TTC549 (cell line): ENCODE data around the gene B4GALNT1.
"Not testable (repeated sequence)": the region's sequence is repeated elsewhere in the genome, so short reads cannot be mapped to it uniquely, and the experiment has no call there.

Experiments
- FAIRE-seq: peaks from 2 replicates; lab custom pipeline; 2012; peaks lifted over from hg19 to GRCh38; lab: Jason Lieb, UNC

Gene B4GALNT1

DNA sequence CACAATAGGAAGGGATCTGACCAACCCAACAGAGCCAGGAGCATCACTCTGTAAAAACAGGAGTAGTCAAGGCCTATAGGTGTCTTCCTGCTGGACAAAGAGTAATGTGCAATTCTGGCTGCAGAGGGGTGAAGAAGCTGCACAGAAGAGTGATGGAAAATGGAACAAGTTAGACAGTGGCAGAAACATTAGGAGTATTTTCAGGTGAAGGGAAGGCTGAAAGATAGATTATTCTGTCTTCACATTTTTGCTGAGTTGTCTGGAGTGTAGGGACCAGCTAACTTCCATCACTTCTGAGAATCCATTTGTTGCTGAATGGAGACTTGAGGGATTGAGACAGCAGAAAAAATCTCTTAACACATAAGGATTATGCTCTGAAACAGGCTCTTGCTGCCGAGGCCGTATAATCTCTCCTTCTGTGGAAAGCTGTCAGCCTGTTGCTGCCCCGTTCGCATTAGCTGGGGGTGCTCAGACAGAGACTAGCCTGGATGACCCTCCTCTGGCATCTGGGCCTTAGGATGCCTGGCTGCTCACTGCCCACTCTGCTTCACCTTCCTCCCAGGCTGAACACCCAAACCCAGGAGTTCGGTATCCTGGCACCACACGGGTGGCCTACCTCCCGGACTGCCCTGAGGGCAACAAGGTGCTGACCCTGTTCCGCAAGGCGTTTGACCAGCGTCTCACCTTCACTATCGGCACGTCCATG lies 24.9 kb downstream of the B4GALNT1 start:
- FAIRE-seq = no peak

DNA sequence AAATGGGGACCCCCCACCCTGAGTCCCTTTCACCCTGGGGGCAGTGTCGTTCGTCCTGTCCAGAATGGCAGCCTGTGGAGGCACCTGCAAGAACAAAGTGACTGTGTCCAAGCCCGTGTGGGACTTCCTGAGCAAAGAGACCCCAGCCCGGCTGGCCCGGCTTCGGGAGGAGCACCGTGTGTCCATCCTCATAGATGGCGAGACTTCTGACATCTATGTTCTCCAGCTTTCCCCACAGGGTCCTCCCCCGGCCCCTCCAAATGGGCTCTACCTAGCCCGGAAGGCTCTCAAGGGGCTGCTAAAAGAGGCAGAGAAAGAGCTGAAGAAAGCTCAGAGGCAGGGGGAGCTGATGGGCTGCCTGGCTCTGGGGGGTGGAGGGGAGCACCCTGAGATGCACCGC lies 26.2 kb downstream of the B4GALNT1 start:
- FAIRE-seq = no peak

DNA sequence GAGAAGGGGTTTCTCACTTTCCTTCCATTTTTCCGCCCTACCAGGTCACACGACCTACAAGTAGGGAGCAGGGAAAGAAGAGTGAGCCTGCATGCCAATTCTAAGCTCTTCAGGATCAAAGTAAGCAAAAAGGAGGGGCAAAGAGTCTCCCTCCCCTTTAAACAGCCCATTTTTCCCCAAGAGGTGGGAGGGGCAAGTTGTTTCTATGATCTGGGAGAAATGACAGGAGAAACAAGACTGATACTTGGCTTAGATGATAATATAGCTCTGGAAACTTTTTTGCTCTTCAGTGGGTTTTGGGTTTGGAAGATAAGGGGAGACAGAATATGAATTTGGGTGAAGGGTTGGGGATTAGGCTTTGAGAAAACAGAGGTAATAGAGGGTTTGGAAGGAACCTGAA lies 26.6 kb downstream of the B4GALNT1 start:
- FAIRE-seq = no peak

DNA sequence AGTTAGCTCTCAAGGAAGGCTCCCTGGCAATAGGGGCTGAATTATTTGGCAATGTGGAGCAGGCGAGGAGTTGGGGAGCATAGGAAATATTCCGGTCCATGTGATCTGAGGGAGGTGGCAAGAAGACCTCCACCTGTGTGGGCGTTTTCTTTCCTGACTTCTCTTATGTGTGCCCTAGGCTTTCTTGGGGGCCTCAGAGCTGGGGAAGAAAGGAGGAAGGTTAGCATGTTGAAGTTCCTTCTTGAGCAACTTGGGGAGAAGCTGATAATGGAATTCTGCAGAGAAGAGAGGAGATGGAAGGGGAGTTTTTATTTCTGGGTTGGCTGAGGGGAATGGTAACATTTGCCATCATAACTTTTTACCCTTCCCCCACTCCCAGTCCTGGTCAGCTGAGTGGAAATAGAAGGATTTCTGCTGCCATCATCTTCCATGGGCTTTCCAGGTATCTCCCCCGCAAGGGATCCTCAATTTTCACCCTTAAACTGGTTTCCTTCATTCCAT lies 27.1 kb downstream of the B4GALNT1 start:
- FAIRE-seq = no peak

DNA sequence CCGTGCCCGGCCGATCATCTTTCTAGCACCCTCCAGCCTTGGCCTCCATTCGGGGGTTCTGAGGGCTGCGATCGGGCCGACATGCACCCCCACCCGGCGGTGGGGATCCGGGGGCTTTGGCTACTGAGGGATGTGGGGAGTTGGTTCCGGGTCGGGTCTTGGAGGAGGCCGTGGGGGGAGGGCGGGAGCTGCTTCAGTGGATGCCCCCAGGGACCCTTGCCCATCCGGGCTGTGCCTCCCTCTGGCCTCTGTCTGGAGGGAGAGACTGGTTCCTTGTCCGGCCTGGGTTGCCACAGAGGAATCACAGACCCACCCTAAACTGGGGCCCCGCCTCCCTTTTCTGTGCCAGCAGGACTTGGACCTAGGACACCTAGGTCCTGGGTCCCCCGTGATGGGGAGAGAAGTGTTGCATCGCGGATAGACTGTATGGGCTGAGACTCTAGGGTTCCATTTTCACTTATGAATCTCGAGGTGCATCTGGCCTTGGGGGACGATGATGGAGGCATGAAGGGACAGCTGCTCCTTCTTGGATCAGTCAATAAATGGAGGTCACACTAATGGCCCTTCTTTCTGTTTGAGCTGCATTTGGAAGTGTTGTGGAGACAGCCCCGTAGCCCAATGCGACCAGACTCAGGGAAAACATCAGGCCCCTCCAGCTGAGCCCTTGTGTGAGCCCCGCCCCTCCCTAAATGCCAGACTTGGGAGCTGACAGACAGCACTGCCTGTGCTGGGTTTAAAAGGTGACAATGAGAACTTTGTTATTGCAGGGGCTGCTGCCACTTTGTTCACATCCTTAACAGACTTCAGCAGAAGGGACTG lies 27.8 kb downstream of the B4GALNT1 start:
- FAIRE-seq = no peak

DNA sequence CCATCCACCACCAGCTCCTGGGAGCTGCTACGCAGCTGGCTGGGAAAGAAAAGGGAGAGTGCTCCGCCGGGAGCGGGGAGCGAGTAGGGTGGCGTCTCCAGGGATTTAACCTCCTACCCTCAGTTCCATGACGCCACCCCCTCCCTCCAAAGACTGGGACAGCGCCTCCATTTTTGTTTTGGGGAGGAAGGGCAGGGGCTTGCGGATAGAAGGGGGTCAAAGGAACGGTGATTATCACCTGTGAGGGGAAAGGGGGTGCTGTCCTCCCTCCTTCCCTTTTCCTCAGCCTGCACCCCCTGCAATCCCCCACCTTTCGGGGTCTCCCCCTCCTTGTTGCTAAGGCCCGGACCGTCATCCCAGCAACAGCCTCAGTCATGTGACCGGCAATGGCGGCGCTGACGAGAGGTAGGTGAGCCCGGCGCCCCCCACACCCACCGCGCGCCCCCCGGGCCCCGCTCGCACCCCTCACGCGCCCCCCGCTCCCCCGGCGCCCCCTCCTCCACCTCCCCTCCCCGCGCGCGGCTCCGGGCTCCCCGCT lies 28.5 kb downstream of the B4GALNT1 start, which contains the start of gene DTX3:
Gene DTX3, plus strand, starts transcription at position 371 of the 538 bp plus-strand sequence. CDS start 1,694 bp downstream, outside the sequence.
- FAIRE-seq = no peak

DNA sequence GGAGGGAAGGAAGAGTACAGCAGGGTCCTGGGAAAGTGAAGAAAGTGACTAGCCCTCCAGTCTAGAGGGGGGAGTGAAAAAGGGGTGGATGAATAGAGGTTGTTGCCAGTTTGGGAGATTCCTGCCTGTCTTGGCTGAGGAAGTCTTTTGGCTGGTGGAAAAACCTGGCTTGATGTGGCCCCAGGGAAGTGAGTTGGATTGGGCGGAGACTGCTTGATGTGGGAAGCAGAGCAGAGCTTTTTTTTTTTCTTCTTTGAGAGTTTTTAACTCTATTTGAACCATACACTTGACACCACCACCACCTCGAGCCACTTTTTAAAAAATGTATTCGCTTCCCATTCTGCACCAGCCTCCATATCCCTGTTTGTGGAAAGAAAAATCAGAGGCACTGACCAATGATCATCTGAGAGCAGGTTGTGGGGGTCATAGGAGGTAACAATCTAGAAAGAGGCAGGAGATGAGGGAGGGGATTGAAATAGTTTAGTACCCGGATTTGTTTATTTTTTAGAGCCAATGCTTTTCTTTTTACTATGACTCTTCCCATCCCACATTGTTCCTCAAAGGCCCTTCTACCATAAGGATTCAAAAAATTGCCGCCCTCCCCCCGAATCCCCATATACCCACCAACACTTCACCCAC lies 29.1 kb downstream of the B4GALNT1 start:
- FAIRE-seq = no peak

DNA sequence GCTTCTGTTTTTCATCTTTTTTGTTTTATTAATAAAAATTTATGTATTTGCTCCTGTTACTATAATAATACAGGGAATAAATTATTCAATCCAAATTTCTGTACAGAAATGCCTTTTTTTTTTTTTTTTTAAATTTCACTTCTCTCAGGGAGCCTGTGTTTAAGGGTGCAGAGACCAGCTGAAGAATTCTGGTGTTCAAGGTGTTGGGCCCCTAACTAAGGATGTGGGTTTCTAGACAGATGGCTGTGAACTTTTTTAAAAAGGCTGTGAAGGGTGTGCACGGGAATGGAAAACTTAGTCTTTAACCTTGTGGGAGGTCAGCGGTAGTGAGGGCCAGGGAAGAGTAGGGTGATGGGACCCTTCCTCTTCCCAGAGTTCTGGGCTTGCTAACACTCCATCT lies 29.7 kb downstream of the B4GALNT1 start:
- FAIRE-seq = no peak

DNA sequence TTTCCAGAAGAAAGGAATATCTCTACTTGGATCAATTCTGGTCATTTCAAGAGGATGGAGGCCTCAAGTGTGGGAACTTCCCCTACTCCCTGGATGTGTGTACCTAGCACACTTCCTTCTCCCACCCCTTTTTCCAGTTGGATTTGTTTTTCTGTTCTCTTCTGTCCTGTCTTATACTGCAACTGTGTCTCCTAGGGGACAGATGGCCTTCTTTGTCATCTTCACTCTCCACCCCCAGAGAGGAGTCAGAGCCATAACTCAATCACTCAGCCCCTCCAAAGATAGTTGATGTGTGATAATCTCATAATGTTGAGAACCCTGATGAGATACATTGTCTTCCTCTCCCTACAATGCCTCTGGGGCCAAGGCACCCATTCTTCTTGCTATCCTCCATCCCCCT lies 30.5 kb downstream of the B4GALNT1 start:
- no peak for FAIRE-seq

DNA sequence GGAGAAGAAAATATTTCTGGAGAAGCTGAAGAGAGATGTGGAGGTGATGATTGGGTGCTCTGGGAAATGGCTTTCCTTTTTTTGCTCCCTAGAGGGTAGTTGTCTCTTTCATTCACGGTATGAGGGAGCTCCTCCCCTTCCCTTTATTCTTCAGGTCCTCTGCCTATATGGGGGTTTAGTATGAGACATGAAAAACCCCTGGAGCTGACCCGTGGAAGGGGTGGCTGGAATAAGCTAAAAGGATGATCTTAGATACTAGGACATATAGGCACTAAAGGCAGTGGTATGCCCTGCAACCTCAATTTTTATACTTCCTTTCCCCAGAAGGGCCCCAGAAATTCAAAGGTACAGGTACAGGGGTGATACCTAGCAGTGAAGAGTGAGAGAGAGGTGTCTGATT lies 32.6 kb downstream of the B4GALNT1 start:
- FAIRE-seq = no peak

DNA sequence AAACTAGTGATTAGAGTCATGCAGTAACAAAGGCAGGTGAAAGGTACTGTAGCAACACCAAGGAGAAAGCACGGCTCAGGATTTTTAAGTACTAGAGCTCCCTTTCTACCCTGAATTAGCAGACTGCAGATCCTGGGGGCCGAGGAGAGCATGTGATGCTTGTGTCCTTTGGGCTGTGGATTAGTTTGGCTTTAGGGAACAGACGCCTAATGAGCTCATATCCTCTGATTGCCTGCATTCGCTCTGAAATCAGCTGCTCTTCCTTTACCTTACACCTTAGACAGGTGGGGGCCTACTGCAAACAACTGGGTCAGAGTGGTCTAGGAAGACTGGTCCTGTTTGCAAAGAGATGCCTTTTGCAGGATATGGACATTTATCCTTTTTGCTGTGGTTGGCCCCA lies 39.8 kb downstream of the B4GALNT1 start:
- no peak for FAIRE-seq

DNA sequence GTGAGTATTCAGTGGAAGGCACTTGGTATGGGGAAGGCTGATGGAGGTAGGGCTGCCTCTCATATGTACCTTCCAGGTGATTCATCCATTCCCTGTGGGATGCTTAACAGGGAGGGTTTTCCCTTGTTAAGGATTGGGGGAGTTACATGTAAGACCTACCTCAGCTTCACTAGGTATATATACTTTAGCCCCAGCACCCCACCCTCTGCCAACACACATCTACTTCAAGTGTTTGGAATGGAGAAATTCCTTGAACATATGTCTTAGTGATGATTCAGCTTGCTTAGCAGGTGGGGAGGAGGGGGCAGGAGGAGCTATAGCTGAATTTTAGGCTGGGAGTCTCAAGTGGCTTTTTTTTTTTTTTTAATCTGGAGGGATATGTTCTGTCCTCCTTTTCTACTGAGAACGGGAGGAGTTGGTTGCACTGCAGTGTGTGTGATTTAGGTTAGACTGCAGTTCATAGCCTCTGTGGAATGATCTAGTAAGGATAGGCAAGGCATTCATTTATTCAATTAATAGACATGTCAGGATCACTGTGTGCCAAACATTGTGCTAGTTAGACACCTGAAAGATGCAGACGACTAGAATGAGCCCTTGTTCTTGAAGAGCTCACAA lies 40.3 kb downstream of the B4GALNT1 start:
- no peak for FAIRE-seq

DNA sequence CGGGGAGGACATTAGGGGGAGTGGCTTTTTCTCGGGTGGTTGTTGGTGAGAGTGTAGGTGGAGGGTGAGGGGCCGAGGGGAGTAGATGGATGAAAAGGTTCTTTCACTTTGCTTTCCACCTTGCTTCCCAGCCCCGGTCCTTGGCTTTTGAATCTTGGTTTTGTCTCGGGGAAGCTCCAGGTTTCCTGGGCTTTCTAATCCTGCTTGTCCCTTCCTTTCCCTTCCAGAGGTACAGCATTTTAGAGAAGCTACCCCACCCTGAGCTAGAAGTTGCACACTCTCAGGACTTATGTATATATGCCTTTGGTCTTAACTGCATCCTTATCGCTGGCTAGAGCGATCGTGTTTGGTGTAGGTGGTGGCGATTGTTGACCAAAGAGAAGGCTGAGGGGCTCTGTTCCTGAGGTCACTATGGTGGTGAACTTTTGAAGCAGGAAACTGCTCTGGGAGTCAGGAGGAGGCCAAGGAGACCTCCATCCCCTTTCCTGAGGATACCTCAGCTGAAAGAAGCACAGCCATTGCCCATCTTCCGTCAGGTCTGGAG lies 41.1 kb downstream of the B4GALNT1 start:
- no peak for FAIRE-seq

DNA sequence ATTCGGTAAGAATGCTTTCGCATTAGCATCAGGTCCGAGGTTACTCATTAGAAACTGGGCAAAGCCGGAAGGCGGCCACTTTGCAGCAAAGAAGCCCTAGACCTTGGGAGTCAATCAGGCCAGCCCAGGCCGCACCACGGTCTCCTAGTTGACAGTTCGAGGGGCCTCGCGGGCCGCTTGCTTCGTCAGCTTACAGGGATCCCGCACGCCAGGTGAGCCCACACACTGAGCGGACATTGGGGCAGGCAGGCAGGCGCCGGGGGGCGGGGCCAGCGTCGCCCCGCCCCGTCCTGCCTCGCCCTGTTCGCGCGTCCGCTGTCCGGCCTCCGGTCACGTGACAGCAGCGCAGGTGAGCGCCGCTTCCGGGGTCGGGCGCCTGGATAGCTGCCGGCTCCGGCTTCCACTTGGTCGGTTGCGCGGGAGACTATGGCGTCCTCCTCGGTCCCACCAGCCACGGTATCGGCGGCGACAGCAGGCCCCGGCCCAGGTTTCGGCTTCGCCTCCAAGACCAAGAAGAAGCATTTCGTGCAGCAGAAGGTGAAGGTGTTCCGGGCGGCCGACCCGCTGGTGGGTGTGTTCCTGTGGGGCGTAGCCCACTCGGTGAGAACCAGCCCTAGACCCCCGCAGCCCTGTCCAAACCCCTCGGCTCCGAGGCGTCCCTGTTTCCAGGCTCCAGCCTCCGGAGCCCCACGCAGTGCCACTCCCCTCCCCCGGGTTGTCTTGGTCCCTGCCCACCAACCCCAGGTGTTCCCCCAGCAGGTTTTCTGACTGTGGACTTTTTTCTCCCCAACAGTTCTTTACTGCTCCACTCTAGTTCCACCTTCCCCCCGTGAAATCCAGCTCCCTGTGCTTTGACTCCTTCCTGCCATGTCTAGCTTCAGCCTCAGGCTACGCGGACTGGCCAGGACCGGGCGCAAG lies 41.9 kb downstream of the B4GALNT1 start, which contains the start of gene PIP4K2C:
Gene PIP4K2C, plus strand, starts transcription at position 329 of the 918 bp plus-strand sequence. Its CDS starts 98 bp downstream, at position 427.
- no peak for FAIRE-seq

DNA sequence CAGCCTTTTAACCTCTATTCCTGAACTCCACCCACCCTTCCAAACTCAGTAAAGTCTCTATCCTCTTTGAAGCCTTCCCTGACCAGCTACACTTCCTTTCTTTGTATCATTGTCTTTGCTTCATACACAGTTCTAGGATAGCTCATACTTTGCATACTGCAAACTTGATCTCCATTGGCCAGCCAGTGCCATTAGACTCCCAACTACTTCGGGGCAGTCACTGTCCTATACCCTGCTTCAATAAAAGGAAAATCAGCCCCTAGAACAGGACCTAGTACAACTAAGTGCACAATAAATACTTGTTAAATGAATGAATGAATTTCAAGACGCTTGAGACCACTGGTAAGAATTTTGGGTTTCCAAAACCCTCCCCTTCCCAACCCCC lies 42.5 kb downstream of the B4GALNT1 start:
- FAIRE-seq = no peak

DNA sequence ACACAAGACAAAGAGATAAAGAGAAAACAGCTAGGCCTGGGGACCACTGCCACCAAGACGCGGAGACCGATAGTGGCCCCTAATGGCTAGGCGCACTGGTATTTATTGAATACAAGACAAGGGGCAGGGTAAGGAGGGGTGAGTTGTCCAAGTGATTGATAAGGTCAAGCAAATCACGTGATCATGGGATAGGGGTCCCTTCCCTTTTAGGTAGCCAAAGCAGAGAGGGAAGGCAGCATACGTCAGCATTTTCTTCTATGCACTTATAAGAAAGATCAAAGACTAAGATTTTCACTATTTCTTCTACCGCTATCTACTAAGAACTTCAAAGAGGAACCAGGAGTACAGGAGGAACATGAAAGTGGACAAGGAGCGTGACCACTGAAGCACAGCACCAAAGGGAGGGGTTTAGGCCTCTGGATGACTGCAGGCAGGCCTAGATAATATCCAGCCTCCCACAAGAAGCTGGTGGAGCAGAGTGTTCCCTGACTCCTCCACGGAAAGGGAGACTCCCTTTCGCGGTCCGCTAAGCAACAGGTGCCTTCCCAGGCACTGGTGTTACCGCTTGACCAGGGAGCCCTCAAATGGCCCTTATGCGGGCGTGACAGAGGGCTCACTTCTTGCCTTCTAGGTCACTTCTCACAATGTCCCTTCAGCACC lies 43.9 kb downstream of the B4GALNT1 start:
- FAIRE-seq = not testable (repeated sequence)

DNA sequence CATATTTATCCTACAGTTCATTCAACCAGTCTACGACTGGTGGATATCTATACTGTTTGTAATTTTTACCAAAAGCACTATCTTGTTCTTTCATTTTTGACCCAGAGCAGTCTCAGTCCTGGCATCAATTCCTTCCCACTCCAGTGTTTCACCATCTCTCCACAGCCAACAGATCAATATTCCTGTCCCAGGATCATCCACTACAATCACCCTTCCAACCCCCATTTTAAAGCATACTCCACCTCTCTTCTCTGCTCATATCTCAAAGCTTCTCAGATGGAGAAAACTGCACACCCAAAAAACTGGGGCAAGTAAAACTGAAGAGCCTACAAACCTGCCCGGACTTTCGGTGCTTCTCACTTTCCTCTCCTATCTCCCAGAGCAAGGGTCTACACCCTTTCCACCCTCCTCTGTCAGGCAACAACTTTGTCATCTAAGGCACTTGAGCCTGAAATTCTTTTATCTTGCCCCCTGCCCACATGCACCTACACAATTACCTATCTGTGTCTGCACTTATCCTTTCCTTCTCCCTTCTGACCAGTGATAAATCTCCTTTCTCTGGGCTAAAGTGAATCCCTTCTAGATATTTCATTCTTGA lies 46.1 kb downstream of the B4GALNT1 start:
- no peak for FAIRE-seq

DNA sequence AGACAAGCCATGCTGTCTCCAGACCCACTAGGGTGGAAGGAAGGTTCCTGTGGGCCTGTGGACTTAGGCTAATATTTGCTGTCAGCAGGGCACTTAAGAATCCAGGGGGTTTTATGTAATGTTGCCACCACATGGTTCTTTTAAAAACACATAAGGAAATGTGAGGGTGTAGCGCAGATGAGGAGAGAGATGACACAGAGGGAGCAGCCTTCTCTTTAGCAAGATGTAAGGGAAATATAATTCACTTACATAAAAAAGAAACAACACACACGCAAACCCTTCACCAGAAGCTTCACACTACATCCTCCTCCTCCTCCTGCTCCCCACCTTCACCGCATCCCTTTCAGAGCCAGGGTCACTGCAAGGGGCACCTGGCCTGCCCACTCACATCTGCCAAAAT lies 46.9 kb downstream of the B4GALNT1 start:
- FAIRE-seq = no peak

DNA sequence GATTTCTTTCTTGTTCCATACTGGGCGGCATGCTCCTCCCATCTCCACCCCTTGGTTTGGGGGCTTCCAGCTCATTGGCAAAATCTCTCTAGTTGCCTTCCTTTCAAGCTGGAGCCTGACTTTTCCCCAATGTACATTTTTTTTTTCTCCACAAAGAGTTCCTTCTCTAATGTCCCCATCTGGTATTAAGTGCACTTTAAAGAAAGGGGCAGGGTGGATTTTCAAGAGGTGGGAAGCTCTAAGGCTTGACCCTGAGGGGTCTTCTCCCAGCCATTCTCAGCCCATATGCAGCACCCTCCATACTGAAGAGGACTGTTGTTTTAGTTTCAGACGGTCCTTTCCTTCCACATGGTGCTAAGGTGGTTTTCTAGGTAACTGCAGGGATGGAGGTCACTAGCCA lies 47.8 kb downstream of the B4GALNT1 start:
- no peak for FAIRE-seq

DNA sequence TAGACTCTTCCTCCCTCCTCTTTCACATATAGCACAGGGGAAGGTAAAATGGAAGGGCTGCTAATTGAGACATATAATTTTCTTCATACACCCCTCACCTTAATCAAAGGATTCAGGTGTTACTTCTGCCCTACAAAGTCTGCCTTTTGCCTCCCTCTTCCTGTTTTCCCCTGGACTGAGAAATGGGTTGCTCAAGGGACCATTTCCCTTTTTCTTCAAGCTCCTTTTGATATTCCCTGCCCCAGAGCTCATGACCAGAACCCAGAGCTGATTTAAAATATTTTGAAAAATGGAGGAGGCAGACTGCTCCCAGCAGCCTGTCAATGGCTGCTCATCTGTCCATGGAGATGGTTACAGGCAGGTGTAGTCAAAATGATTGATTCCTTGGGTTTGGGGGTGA lies 48.3 kb downstream of the B4GALNT1 start:
- FAIRE-seq = no peak
